B cell (primary cell): ENCODE results near the gene TRAM2. TPM values are rescaled to one million over a fixed set of nuclear protein-coding genes. Genes with fewer than 3 reads are reported as not detected.

Source experiments
- ATAC-seq: fragments of 200-7000 bp; cut with Tn5 transposase; one replicate; pipeline ENCODE4 v1.10.0; 2021; ENCODE audit warnings: low read depth, mild to moderate bottlenecking, moderate number of reproducible peaks, moderate library complexity
- CTCF ChIA-PET: fragments of 350-600 bp; sonication (Branson Sonifier 250); formaldehyde crosslinking; loops from one replicate; lab custom pipeline; 2021; ENCODE audit warnings: antibody characterized with exemption, inconsistent platforms; lab: Charles Lee
- POLR2A ChIA-PET: fragments of 350-600 bp; sonication (Branson Sonifier 250); formaldehyde crosslinking; loops from one replicate; lab custom pipeline; 2021; ENCODE audit warnings: antibody characterized with exemption; lab: Charles Lee
- DNase-seq: peaks from one replicate; pipeline ENCODE4 v3.0.0; 2013
- H2AFZ ChIP-seq: 2 replicates; pipeline ENCODE4 v1.6.1; 2012; ENCODE audit warnings: mild to moderate bottlenecking, low read depth, low read length; ENCODE audit not compliant: insufficient read depth, poor library complexity, severe bottlenecking
- H3K27ac ChIP-seq, 2 donors: 1 replicate in 1 of 2; 2 replicates in 1 of 2; pipeline ENCODE4 v1.5.1; 2012 to 2013; ENCODE audit warnings: low read length in 2 of 2, mild to moderate bottlenecking in 2 of 2, moderate library complexity in 1 of 2
- H3K27me3 ChIP-seq, 4 experiments: fragments of 200-600 bp in 1 of 4; sonication (generic) in 1 of 4; replicated peaks in 1 of 4; 1 replicate in 2 of 4; 2 replicates in 2 of 4; pipeline versions ENCODE4 v1.6.1 to v1.7.0; 2013 to 2016; ENCODE audit warnings: low read length in 3 of 4, mild to moderate bottlenecking in 2 of 4, mixed read lengths in 1 of 4, moderate library complexity in 1 of 4; ENCODE audit not compliant: insufficient read depth in 4 of 4, control insufficient read depth in 3 of 4; ENCODE audit errors: control extremely low read depth in 1 of 4
- H3K36me3 ChIP-seq, 2 experiments: replicated peaks in 1 of 2; 1 replicate in 1 of 2; 2 replicates in 1 of 2; pipeline versions ENCODE4 v1.6.1 to v1.7.1; 2013; ENCODE audit warnings: low read length in 1 of 2; ENCODE audit not compliant: insufficient read depth in 2 of 2, control insufficient read depth in 1 of 2; ENCODE audit errors: control extremely low read depth in 1 of 2, extremely low read depth in 1 of 2
- H3K4me1 ChIP-seq, 2 donors: fragments of 200-600 bp in 1 of 2; sonication (generic) in 1 of 2; 1 replicate in 1 of 2; 2 replicates in 1 of 2; pipeline versions ENCODE4 v1.5.1 to v1.6.1; 2013 to 2017; ENCODE audit warnings: low read length in 2 of 2; ENCODE audit not compliant: control insufficient read depth in 2 of 2, insufficient read depth in 2 of 2
- H3K4me2 ChIP-seq: replicated peaks from 2 replicates; pipeline ENCODE3; 2012; ENCODE audit warnings: mild to moderate bottlenecking, low read depth, low read length; ENCODE audit not compliant: poor library complexity, severe bottlenecking
- H3K4me3 ChIP-seq, 5 experiments: fragments of 200-600 bp in 1 of 5; sonication (generic) in 1 of 5; 1 replicate in 3 of 5; 2 replicates in 2 of 5; pipeline versions ENCODE4 v1.5.1 to v1.7.0; 2011 to 2016; ENCODE audit warnings: low read length in 4 of 5, mild to moderate bottlenecking in 4 of 5, low read depth in 2 of 5, control low read depth in 1 of 5, moderate library complexity in 1 of 5; ENCODE audit not compliant: insufficient read depth in 1 of 5; ENCODE audit errors: control extremely low read depth in 1 of 5, extremely low read depth in 1 of 5
- H3K79me2 ChIP-seq: fragments of 200-600 bp; sonication (generic); one replicate; pipeline ENCODE4 v1.6.0; 2016; ENCODE audit warnings: low read length; ENCODE audit not compliant: control insufficient read depth, insufficient read depth
- H3K9ac ChIP-seq: fragments of 200-600 bp; sonication (generic); 2 replicates; pipeline ENCODE4 v1.6.1; 2017; ENCODE audit warnings: mild to moderate bottlenecking, low read length, moderate library complexity
- H3K9me3 ChIP-seq, 3 donors: one replicate each; pipeline versions ENCODE4 v1.6.1 to v1.7.1; 2013; ENCODE audit warnings: low read length in 2 of 3; ENCODE audit not compliant: control insufficient read depth in 2 of 3, insufficient read depth in 1 of 3; ENCODE audit errors: control extremely low read depth in 1 of 3
- H4K20me1 ChIP-seq: 2 replicates; pipeline ENCODE4 v1.6.0; 2012; ENCODE audit warnings: mild to moderate bottlenecking, low read length; ENCODE audit not compliant: insufficient read depth, control insufficient read depth, poor library complexity, severe bottlenecking
- H3K27ac Mint-ChIP-seq: one replicate; pipeline ENCODE4 v1.8.0; 2021; ENCODE audit warnings: mixed read lengths
- H3K27me3 Mint-ChIP-seq: one replicate; pipeline ENCODE4 v1.8.0; 2021; ENCODE audit warnings: mixed read lengths
- H3K4me1 Mint-ChIP-seq: one replicate; pipeline ENCODE4 v1.8.0; 2021; ENCODE audit warnings: mixed read lengths
- H3K4me3 Mint-ChIP-seq: one replicate; pipeline ENCODE4 v1.8.0; 2021; ENCODE audit warnings: mixed read lengths
- H3K9me3 Mint-ChIP-seq: one replicate; pipeline ENCODE4 v1.8.0; 2022; ENCODE audit warnings: mixed read lengths; ENCODE audit not compliant: insufficient read depth
- CTCF ChIP-seq: fragments of 200-600 bp; IDR thresholded peaks from one replicate; pipeline ENCODE4 v1.8.0; 2022; ENCODE audit warnings: antibody characterized with exemption, mild to moderate bottlenecking
- EZH2 ChIP-seq: IDR thresholded peaks from 2 replicates; pipeline ENCODE4 v1.6.1; 2012; ENCODE audit warnings: borderline replicate concordance, low read depth, mild to moderate bottlenecking, moderate library complexity, low read length; ENCODE audit not compliant: insufficient read depth, poor library complexity, severe bottlenecking
- WGBS: methylation state at CpG from one replicate; pipeline ENCODE4 v1.1.5; 2013; ENCODE audit warnings: missing lambda C conversion rate; ENCODE audit not compliant: insufficient coverage; 5-methylcytosine and 5-hydroxymethylcytosine counted together
- intact Hi-C: fragments of 100-400 bp; cut with micrococcal nuclease; formaldehyde crosslinking; loops from one replicate; pipeline ENCODE4 v1.10.0; 2022
- polyA plus RNA-seq: library from polyadenylated mRNA; depleted of rRNA; stranded (reverse); fragments of >200 nt; gene quantifications from 2 replicates; pipeline ENCODE4 v1.2.3, GENCODE V29; 2012
- total RNA-seq, 2 donors: library from RNA; stranded (reverse); fragments of 120-200 nt in 1 of 2; gene quantifications; 1 replicate in 1 of 2; 2 replicates in 1 of 2; pipeline versions ENCODE4 v1.2.3 to v1.2.4, GENCODE V29; 2013 to 2022

The TRAM2 gene
- total and polyA plus RNA-seq, 2 donors (not counting 1 experiment from before 2014, with no cell fraction given): 9.0 to 13.3 TPM

- Mint-ChIP-seq H3K4me1 (peaks cover 34% of the 10 kb centered on the region), H3K27ac (no peak overlapping the region), H3K27me3 (no peaks in the 10 kb centered on the region), H3K9me3 (no peaks in the 10 kb centered on the region), H3K4me3 (no peak overlapping the region)
- POLR2A ChIA-PET: no interaction called here
- no peak for TF ChIP-seq CTCF
- TF ChIP-seq EZH2: no peak
- no peaks in the 10 kb centered on the region for H3K27me3 ChIP-seq
- H3K4me2 ChIP-seq: no peak overlapping the region
- peaks cover 3 to 13% of the 10 kb centered on the region in 2 donors for H3K4me1 ChIP-seq
- WGBS: 14% methylated on average over 1 of the region's 3 CpGs
- no peak for ATAC-seq
- peaks cover 63% of the 10 kb centered on the region for H3K79me2 ChIP-seq
- H4K20me1 ChIP-seq: peaks cover 28% of the 10 kb centered on the region
- CTCF ChIA-PET: no interaction called here
- H2AFZ ChIP-seq: no peak overlapping the region
- no peaks in the 10 kb centered on the region for H3K9me3 ChIP-seq
- intact Hi-C loops: no loop called here
- no peak overlapping the region for H3K27ac ChIP-seq
- H3K36me3 ChIP-seq: peaks cover 0 to 3% of the 10 kb centered on the region in 2 experiments
- H3K4me3 ChIP-seq: no peak overlapping the region
- no peak overlapping the region for H3K9ac ChIP-seq
- no peak for DNase-seq
These were observed 13.9 kb downstream of the TRAM2 start for GRCh38 chr6:52562911-52563310.

- no peaks in the 10 kb centered on the region for H3K9me3 ChIP-seq
- no peak for DNase-seq
- intact Hi-C loops: no loop called here
- Mint-ChIP-seq H3K27ac (no peak overlapping the region), H3K27me3 (no peaks in the 10 kb centered on the region), H3K4me3 (no peak overlapping the region), H3K9me3 (no peaks in the 10 kb centered on the region), H3K4me1 (peaks cover 22% of the 10 kb centered on the region)
- no peak overlapping the region for H3K27ac ChIP-seq
- no peak overlapping the region for H2AFZ ChIP-seq
- no peaks in the 10 kb centered on the region for H3K27me3 ChIP-seq
- H3K36me3 ChIP-seq: no peaks in the 10 kb centered on the region
- 93% methylated on average over 5 of the region's 5 CpGs for whole genome bisulfite sequencing
- CTCF ChIA-PET: no interaction called here
- peaks cover 21% of the 10 kb centered on the region for H4K20me1 ChIP-seq
- H3K9ac ChIP-seq: no peak overlapping the region
- ATAC-seq: no peak
- POLR2A ChIA-PET: no interaction called here
- no peak for TF ChIP-seq EZH2
- no peak for TF ChIP-seq CTCF
- H3K4me3 ChIP-seq: no peak overlapping the region
- H3K4me1 ChIP-seq: peaks cover 0 to 5% of the 10 kb centered on the region in 2 donors
- peaks cover 45% of the 10 kb centered on the region for H3K79me2 ChIP-seq
- no peak overlapping the region for H3K4me2 ChIP-seq
These were observed 16.4 kb downstream of the TRAM2 start for GRCh38 chr6:52560462-52560861.
